Adrenal gland (tissue), 12 donors: ENCODE results near the gene TMED7. TPM values are rescaled to one million over a fixed set of nuclear protein-coding genes. Genes with fewer than 3 reads are reported as not detected.

ENCODE experiments used
- DNase-seq, 7 donors: peaks; one replicate each; pipeline ENCODE4 v3.0.0-alpha.2; 2019 to 2020
- H3K27ac ChIP-seq, 5 donors: fragments of 200-600 bp; sonication (generic) in 4 of 5; 1 replicate in 3 of 5; 2 replicates in 2 of 5; pipeline versions ENCODE4 v1.5.1 to v1.8.0; 2016 to 2020; ENCODE audit warnings: mild to moderate bottlenecking in 1 of 5
- H3K27me3 ChIP-seq: fragments of 200-600 bp; 2 replicates; pipeline ENCODE4 v1.8.0; 2021
- H3K36me3 ChIP-seq, 2 donors: fragments of 200-600 bp; replicated peaks in 1 of 2; 1 replicate in 1 of 2; 2 replicates in 1 of 2; pipeline versions ENCODE4 v1.5.1 to v1.8.0; 2018 to 2022
- H3K4me1 ChIP-seq, 2 donors: fragments of 200-600 bp; replicated peaks in 1 of 2; 1 replicate in 1 of 2; 2 replicates in 1 of 2; pipeline versions ENCODE4 v1.5.1 to v1.8.0; 2018 to 2021
- H3K4me3 ChIP-seq, 4 donors: fragments of 200-600 bp; sonication (generic) in 3 of 4; one replicate each; pipeline ENCODE4 v1.5.1; 2016 to 2018
- H3K9me3 ChIP-seq, 3 donors: fragments of 200-600 bp; sonication (generic) in 1 of 3; replicated peaks in 1 of 3; 1 replicate in 2 of 3; 2 replicates in 1 of 3; pipeline versions ENCODE4 v1.5.1 to v1.8.0; 2016 to 2021
- CTCF ChIP-seq, 6 experiments: fragments of 450-650 bp in 4 of 6; fragments of 200-600 bp in 2 of 6; sonication (generic) in 1 of 6; IDR thresholded peaks; 1 replicate in 5 of 6; 2 replicates in 1 of 6; pipeline versions ENCODE4 v1.5.1 to v1.8.0; 2016 to 2021; ENCODE audit warnings: antibody characterized with exemption in 6 of 6, mild to moderate bottlenecking in 2 of 6, moderate library complexity in 1 of 6
- POLR2A ChIP-seq, 2 donors: fragments of 450-650 bp; IDR thresholded peaks; one replicate each; pipeline ENCODE4 v1.6.1; 2017; ENCODE audit warnings: antibody characterized with exemption in 2 of 2, mild to moderate bottlenecking in 2 of 2, moderate library complexity in 1 of 2
- whole genome bisulfite sequencing, 4 donors: extraction: QIAGEN DNeasy Blood & Tissue Kit in 2 of 4; methylation state at CpG; one replicate each; pipeline versions ENCODE4 v1.1.5 to v1.1.7; 2013 to 2017; 5-methylcytosine and 5-hydroxymethylcytosine counted together
- intact Hi-C, 2 donors: fragments of 100-400 bp; cut with DNase I; formaldehyde crosslinking; loops; one replicate each; pipeline versions ENCODE4 v1.14.1 to v1.15.0; 2022 to 2023
- polyA plus RNA-seq, 3 donors: library from polyadenylated mRNA; stranded (reverse); fragments of 200-250 nt in 2 of 3; fragments of 350-450 nt in 1 of 3; fragmentation: Illumina TruSeq in 1 of 3; extraction: RNeasy Lipid Tissue Mini Kit (QIAGEN cat#74804) in 1 of 3; gene quantifications; one replicate each; pipeline ENCODE4 v1.2.3, GENCODE V29; 2013 to 2014
- total RNA-seq, 9 donors: library from RNA; depleted of rRNA in 4 of 9; stranded (reverse); fragments of >200 nt in 4 of 9; fragments of 120-200 nt in 1 of 9; fragmentation: NEBNext Ultra II Directional in 1 of 9; extraction: Animal tissue kit (Norgen Biotek cat#: 25700) in 1 of 9; gene quantifications; one replicate each; pipeline versions ENCODE4 v1.1.0 to v1.2.4, GENCODE V29; 2013 to 2023
- donor health status: healthy with polysubstance abuse.
- donor health status: Bipolar disorder and iron deficiency.
- donor health status: DM: yes; HTN: yes; CAD: no.
- donor health status: DM: no; HTN: no; CAD: no.
- donor health status: DM: no; HTN: no; CAD: no.
- donor health status: DM: yes; HTN: yes; CAD: no.

Gene TMED7
- total and polyA plus RNA-seq, 12 donors = 9.3 to 205 (median 87.2) TPM

- no peaks in the 10 kb centered on the region for H3K9me3 ChIP-seq
- no peak overlapping the region for H3K27ac ChIP-seq
- 75 to 90% (median 80%) methylated on average over 2 of the region's 2 CpGs for WGBS, 4 donors
- peaks cover 0 to under 1% of the 10 kb centered on the region in 2 donors for H3K4me1 ChIP-seq
- no peaks in the 10 kb centered on the region for H3K36me3 ChIP-seq
- TF ChIP-seq CTCF (IDR thresholded peaks at IDR 0.05) = no peak
- TF ChIP-seq POLR2A (IDR thresholded peaks at IDR 0.05) = no peak
- no peak overlapping the region for H3K4me3 ChIP-seq
- intact Hi-C loops = loop anchor here in 1 of 2 donors (5.0 kb wide), 1 partner anchor 265 kb away; no protein-coding TSS in a partner anchor
- no peak for DNase-seq
- H3K27me3 ChIP-seq = no peaks in the 10 kb centered on the region
These were observed 48.5 kb downstream of the TMED7 start for GRCh38 chr5:115577329-115577728.

- Histone ChIP-seq H3K9me3 (no peaks in the 10 kb centered on the region), H3K27me3 (no peaks in the 10 kb centered on the region), H3K27ac (no peak overlapping the region), H3K4me3 (no peak overlapping the region), H3K36me3 (no peaks in the 10 kb centered on the region), H3K4me1 (peaks cover 0 to 8% of the 10 kb centered on the region in 2 donors)
- DNase-seq = no peak
- no peak for TF ChIP-seq POLR2A (IDR thresholded peaks at IDR 0.05)
- no peak for TF ChIP-seq CTCF (IDR thresholded peaks at IDR 0.05)
- intact Hi-C loops = loop anchor here in 1 of 2 donors (5.0 kb wide), 1 partner anchor 263 kb away; no protein-coding TSS in a partner anchor
- 77 to 86% (median 81%) methylated on average over 5 of the region's 5 CpGs for WGBS, 4 donors
These were observed 50.4 kb downstream of the TMED7 start for GRCh38 chr5:115575167-115576070.

GRCh38 chr5:115573133-115573532 is 52.7 kb downstream of the TMED7 start:
- 73 to 83% (median 78%) methylated on average over 2 of the region's 2 CpGs for WGBS, 4 donors
- Histone ChIP-seq H3K36me3 (no peaks in the 10 kb centered on the region), H3K9me3 (peaks cover 0 to 4% (median 0%) of the 10 kb centered on the region in 3 donors), H3K4me1 (peaks cover 0 to 8% of the 10 kb centered on the region in 2 donors), H3K27ac (no peak overlapping the region), H3K27me3 (no peaks in the 10 kb centered on the region), H3K4me3 (no peak overlapping the region)
- TF ChIP-seq POLR2A (IDR thresholded peaks at IDR 0.05) = no peak
- no peak for TF ChIP-seq CTCF (IDR thresholded peaks at IDR 0.05)
- intact Hi-C loops = no loop called here
- no peak for DNase-seq

- Histone ChIP-seq H3K4me1 (peaks cover 0 to 8% of the 10 kb centered on the region in 2 donors), H3K9me3 (peaks cover 0 to 4% (median 0%) of the 10 kb centered on the region in 3 donors), H3K27me3 (no peaks in the 10 kb centered on the region), H3K36me3 (no peaks in the 10 kb centered on the region), H3K4me3 (no peak overlapping the region), H3K27ac (no peak overlapping the region)
- DNase-seq = no peak
- TF ChIP-seq POLR2A (IDR thresholded peaks at IDR 0.05) = no peak
- no peak for TF ChIP-seq CTCF (IDR thresholded peaks at IDR 0.05)
- 74 to 90% (median 87%) methylated on average over 5 of the region's 5 CpGs for WGBS, 4 donors
- intact Hi-C loops = no loop called here
These were observed 54.4 kb downstream of the TMED7 start for GRCh38 chr5:115571441-115571878.
